ENCODE measurements around the gene LPIN3.

Gene LPIN3

DNA sequence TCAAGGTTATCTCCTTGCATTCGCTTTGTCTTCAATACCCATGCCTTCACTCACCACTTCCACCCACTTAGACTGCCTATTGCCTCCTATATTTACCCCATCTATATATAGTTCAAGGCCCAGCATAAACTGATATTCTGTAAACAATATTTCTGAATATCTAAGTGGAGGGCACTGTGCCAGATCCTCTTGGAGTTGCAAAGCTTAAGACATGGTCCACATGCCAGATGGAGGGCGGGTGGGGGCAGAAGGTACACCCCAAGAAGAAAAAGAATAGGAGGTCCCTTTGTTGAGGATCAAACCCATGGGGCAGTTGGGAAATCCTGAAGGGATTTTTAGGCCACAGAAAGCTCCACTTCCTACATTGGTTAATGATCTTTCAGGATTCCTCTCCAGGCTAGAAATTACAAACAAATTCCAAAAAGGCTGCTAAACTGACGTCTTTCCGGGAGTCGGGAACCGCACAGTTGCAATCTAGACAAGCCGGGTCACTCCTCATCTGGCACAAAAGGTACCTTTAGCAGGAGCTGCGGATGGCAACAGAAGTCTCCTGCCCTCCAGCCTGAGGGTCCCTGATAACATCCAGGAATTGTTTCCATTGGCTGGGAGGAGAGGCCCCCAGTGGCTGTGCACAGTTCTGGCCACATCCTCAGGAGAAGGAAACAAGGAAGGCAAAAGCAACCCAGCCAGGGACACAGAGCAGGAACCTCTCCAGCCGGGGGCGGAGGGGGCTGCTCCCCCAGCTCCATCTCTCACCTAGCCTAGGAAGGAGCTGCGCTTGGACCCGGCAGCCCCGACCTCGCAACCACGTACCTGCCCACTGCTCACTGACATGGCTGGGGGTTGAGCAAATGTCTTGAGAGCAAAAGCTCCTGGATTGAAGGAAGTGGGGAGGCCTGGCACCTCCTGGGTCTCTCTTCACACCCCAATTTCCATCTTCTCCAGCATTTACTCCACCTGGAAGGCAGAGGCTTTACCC, 5.9 kb upstream of the LPIN3 start:
- Histone ChIP-seq H3K27ac (no peak overlapping the region), H3K27me3 (ENCODE audit: insufficient read depth, low read depth, severe bottlenecking) (no peaks in the 10 kb centered on the region), H3K4me3 (ENCODE audit: low read depth, low read length) (no peak overlapping the region), H3K36me3 (no peaks in the 10 kb centered on the region), H3K9me3 (ENCODE audit: severe bottlenecking) (no peaks in the 10 kb centered on the region)
- TF ChIP-seq, protein P1, sequence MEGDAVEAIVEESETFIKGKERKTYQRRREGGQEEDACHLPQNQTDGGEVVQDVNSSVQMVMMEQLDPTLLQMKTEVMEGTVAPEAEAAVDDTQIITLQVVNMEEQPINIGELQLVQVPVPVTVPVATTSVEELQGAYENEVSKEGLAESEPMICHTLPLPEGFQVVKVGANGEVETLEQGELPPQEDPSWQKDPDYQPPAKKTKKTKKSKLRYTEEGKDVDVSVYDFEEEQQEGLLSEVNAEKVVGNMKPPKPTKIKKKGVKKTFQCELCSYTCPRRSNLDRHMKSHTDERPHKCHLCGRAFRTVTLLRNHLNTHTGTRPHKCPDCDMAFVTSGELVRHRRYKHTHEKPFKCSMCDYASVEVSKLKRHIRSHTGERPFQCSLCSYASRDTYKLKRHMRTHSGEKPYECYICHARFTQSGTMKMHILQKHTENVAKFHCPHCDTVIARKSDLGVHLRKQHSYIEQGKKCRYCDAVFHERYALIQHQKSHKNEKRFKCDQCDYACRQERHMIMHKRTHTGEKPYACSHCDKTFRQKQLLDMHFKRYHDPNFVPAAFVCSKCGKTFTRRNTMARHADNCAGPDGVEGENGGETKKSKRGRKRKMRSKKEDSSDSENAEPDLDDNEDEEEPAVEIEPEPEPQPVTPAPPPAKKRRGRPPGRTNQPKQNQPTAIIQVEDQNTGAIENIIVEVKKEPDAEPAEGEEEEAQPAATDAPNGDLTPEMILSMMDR (IDR thresholded peaks at IDR 0.05; ENCODE audit: low read depth, low read length), result no peak
- no peak for DNase-seq

- Histone ChIP-seq H3K4me3 (ENCODE audit: low read depth, low read length) (no peak overlapping the region), H3K27ac (no peak overlapping the region), H3K27me3 (ENCODE audit: insufficient read depth, low read depth, severe bottlenecking) (no peaks in the 10 kb centered on the region), H3K9me3 (ENCODE audit: severe bottlenecking) (no peaks in the 10 kb centered on the region), H3K36me3 (no peaks in the 10 kb centered on the region)
- DNase-seq, result no peak
- TF ChIP-seq, protein P1 (IDR thresholded peaks at IDR 0.05; ENCODE audit: low read depth, low read length), result no peak
These were observed 5.0 kb upstream of the LPIN3 start for GRCh38 chr20:41335591-41335990.

GRCh38 chr20:41336711-41337492, 3.7 kb upstream of the LPIN3 start:
- no peaks in the 10 kb centered on the region for H3K27me3 ChIP-seq (ENCODE audit: insufficient read depth, low read depth, severe bottlenecking)
- no peak for DNase-seq
- no peaks in the 10 kb centered on the region for H3K9me3 ChIP-seq (ENCODE audit: severe bottlenecking)
- H3K36me3 ChIP-seq, result no peaks in the 10 kb centered on the region
- no peak overlapping the region for H3K4me3 ChIP-seq (ENCODE audit: low read depth, low read length)
- TF ChIP-seq, protein P1 (IDR thresholded peaks at IDR 0.05; ENCODE audit: low read depth, low read length), result no peak
- no peak overlapping the region for H3K27ac ChIP-seq

DNA sequence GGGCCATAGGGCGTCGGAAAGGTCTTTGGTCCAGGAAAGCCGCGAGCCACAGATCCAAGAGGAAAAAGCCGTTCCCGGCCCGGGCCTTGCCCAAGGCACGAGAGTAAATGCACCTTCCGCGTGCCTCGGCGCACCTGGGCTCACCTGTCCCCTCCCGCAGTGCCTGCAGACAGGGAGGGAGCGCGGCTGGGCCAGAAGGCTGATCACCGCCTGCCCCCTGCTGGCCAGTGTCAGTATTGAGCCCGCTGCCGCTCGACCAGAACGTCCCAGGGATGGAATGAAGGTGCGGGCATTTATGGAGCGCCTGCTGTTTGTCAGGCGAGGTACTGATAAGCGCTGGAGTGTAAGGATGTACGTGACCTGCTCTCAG, 679 bp upstream of the LPIN3 start:
- H3K9me3 ChIP-seq (ENCODE audit: severe bottlenecking), result no peaks in the 10 kb centered on the region
- peak; percentile 82 for DNase-seq
- H3K27me3 ChIP-seq (ENCODE audit: insufficient read depth, low read depth, severe bottlenecking), result no peaks in the 10 kb centered on the region
- no peak overlapping the region for H3K27ac ChIP-seq
- TF ChIP-seq, protein P1 (IDR thresholded peaks at IDR 0.05; ENCODE audit: low read depth, low read length), result peak; percentile 92
- peak overlapping the region; percentile 39 for H3K4me3 ChIP-seq (ENCODE audit: low read depth, low read length)
- no peaks in the 10 kb centered on the region for H3K36me3 ChIP-seq

GRCh38 chr20:41342474-41343464, 2.1 kb downstream of the LPIN3 start:
- no peak for DNase-seq
- H3K27me3 ChIP-seq (ENCODE audit: insufficient read depth, low read depth, severe bottlenecking), result no peaks in the 10 kb centered on the region
- H3K36me3 ChIP-seq, result no peaks in the 10 kb centered on the region
- H3K27ac ChIP-seq, result no peak overlapping the region
- no peak overlapping the region for H3K4me3 ChIP-seq (ENCODE audit: low read depth, low read length)
- TF ChIP-seq, protein P1 (IDR thresholded peaks at IDR 0.05; ENCODE audit: low read depth, low read length), result no peak
- no peaks in the 10 kb centered on the region for H3K9me3 ChIP-seq (ENCODE audit: severe bottlenecking)
